A549 (cell line): Measurements from ENCODE around the gene ZDHHC11.
"Not testable (repeated sequence)": the region's sequence is repeated elsewhere in the genome, so short reads cannot be mapped to it uniquely, and the experiment has no call there.

Experiments
- CTCF ChIP-seq: fragments of >200 bp; sonication (Bioruptor Twin); formaldehyde crosslinking; IDR thresholded peaks from 3 replicates; pipeline ENCODE4 v1.5.1; 2016
- POLR2A ChIP-seq: IDR thresholded peaks from 2 replicates; pipeline ENCODE4 v1.6.1; 2012; ENCODE audit warnings: mild to moderate bottlenecking, low read length
- TF ChIP-seq, protein P1 (sequence below): fragments of 250-450 bp; sonication (Bioruptor Pico); IDR thresholded peaks from 2 replicates; pipeline ENCODE4 v1.5.0; 2021; ENCODE audit warnings: mild to moderate bottlenecking, moderate library complexity, borderline replicate concordance
- TF ChIP-seq, protein P2 (sequence below): IDR thresholded peaks from 2 replicates; pipeline ENCODE4 v1.6.1; 2012

- not testable (repeated sequence) for TF ChIP-seq POLR2A, CTCF
- TF ChIP-seq, protein P1, sequence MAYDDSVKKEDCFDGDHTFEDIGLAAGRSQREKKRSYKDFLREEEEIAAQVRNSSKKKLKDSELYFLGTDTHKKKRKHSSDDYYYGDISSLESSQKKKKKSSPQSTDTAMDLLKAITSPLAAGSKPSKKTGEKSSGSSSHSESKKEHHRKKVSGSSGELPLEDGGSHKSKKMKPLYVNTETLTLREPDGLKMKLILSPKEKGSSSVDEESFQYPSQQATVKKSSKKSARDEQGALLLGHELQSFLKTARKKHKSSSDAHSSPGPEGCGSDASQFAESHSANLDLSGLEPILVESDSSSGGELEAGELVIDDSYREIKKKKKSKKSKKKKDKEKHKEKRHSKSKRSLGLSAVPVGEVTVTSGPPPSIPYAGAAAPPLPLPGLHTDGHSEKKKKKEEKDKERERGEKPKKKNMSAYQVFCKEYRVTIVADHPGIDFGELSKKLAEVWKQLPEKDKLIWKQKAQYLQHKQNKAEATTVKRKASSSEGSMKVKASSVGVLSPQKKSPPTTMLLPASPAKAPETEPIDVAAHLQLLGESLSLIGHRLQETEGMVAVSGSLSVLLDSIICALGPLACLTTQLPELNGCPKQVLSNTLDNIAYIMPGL (CRISPR knock-in tag) = not testable (repeated sequence)
- TF ChIP-seq, protein P2, sequence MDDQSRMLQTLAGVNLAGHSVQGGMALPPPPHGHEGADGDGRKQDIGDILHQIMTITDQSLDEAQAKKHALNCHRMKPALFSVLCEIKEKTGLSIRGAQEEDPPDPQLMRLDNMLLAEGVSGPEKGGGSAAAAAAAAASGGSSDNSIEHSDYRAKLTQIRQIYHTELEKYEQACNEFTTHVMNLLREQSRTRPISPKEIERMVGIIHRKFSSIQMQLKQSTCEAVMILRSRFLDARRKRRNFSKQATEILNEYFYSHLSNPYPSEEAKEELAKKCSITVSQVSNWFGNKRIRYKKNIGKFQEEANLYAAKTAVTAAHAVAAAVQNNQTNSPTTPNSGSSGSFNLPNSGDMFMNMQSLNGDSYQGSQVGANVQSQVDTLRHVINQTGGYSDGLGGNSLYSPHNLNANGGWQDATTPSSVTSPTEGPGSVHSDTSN = not testable (repeated sequence)
Observed at GRCh38 chr5:846602-847091, 4.1 kb downstream of the ZDHHC11 start.
